Activated naive CD8-positive, alpha-beta T cell (primary cell): ENCODE results near the gene YWHAQ.
A peak's percentile ranks its signal among the peaks of the same experiment; 100 is the strongest.

Experiments used
- H3K27ac Mint-ChIP-seq: one replicate; pipeline ENCODE4 v1.8.0; 2021; ENCODE audit warnings: mixed read lengths
- H3K27me3 Mint-ChIP-seq: one replicate; pipeline ENCODE4 v1.8.0; 2021; ENCODE audit warnings: mixed read lengths
- H3K36me3 Mint-ChIP-seq: one replicate; pipeline ENCODE4 v1.8.0; 2021; ENCODE audit warnings: mixed read lengths
- H3K4me1 Mint-ChIP-seq: one replicate; pipeline ENCODE4 v1.8.0; 2021; ENCODE audit warnings: low read depth, mixed read lengths
- H3K4me3 Mint-ChIP-seq: one replicate; pipeline ENCODE4 v1.8.0; 2021; ENCODE audit warnings: mild to moderate bottlenecking, mixed read lengths
- H3K9me3 Mint-ChIP-seq: one replicate; pipeline ENCODE4 v1.8.0; 2021; ENCODE audit warnings: low read depth, mixed read lengths

YWHAQ gene

GRCh38 chr2:9660781-9661180 lies 30.0 kb upstream of the YWHAQ start:
- no peaks in the 10 kb centered on the region for H3K36me3 Mint-ChIP-seq

GRCh38 chr2:9660154-9660553 lies 29.4 kb upstream of the YWHAQ start:
- Mint-ChIP-seq H3K36me3 (no peaks in the 10 kb centered on the region), H3K4me3 (no peak overlapping the region), H3K27me3 (peaks cover 2% of the 10 kb centered on the region)

More at GRCh38 chr2:9660781-9661180, 30.0 kb upstream of the YWHAQ start:
- Mint-ChIP-seq H3K4me1 (peaks cover 11% of the 10 kb centered on the region), H3K9me3 (no peaks in the 10 kb centered on the region), H3K27ac (no peak overlapping the region), H3K27me3 (peaks cover 2% of the 10 kb centered on the region), H3K4me3 (no peak overlapping the region)

GRCh38 chr2:9658972-9659371 lies 28.2 kb upstream of the YWHAQ start:
- peaks cover 20% of the 10 kb centered on the region for H3K4me1 Mint-ChIP-seq
- no peak overlapping the region for H3K4me3 Mint-ChIP-seq
- H3K27me3 Mint-ChIP-seq = no peaks in the 10 kb centered on the region
- no peaks in the 10 kb centered on the region for H3K9me3 Mint-ChIP-seq
- H3K36me3 Mint-ChIP-seq = no peaks in the 10 kb centered on the region
- H3K27ac Mint-ChIP-seq = no peak overlapping the region

More at GRCh38 chr2:9660154-9660553, 29.4 kb upstream of the YWHAQ start:
- H3K9me3 Mint-ChIP-seq = no peaks in the 10 kb centered on the region
- H3K4me1 Mint-ChIP-seq = peaks cover 16% of the 10 kb centered on the region
- no peak overlapping the region for H3K27ac Mint-ChIP-seq

GRCh38 chr2:9657731-9658130 lies 26.9 kb upstream of the YWHAQ start:
- no peaks in the 10 kb centered on the region for H3K27me3 Mint-ChIP-seq
- no peak overlapping the region for H3K27ac Mint-ChIP-seq
- H3K4me3 Mint-ChIP-seq = no peak overlapping the region
- H3K4me1 Mint-ChIP-seq = peaks cover 15% of the 10 kb centered on the region
- H3K36me3 Mint-ChIP-seq = no peaks in the 10 kb centered on the region
- no peaks in the 10 kb centered on the region for H3K9me3 Mint-ChIP-seq

DNA sequence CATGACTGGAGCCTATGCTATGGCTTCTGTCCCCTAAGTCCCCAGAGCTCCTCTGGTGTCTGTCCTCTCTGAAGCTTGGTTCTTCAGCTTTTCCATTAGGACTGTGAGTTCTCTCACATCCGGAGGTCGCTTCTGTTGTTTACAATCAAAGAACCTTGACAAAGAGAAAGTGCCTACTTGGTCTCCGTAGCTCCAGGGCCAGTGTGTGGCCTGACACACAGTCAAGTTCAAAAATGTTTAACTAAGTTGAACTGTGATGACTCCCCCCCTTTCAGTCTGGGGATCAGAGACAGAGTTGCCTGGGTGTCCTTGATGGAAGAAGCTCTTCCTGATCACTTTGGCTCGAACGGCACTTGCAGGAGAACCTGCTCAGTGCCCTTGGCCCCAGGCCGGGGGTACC lies 26.3 kb upstream of the YWHAQ start:
- Mint-ChIP-seq H3K27ac (no peak overlapping the region), H3K4me1 (peaks cover 15% of the 10 kb centered on the region), H3K27me3 (no peaks in the 10 kb centered on the region), H3K4me3 (no peak overlapping the region), H3K36me3 (no peaks in the 10 kb centered on the region), H3K9me3 (no peaks in the 10 kb centered on the region)

DNA sequence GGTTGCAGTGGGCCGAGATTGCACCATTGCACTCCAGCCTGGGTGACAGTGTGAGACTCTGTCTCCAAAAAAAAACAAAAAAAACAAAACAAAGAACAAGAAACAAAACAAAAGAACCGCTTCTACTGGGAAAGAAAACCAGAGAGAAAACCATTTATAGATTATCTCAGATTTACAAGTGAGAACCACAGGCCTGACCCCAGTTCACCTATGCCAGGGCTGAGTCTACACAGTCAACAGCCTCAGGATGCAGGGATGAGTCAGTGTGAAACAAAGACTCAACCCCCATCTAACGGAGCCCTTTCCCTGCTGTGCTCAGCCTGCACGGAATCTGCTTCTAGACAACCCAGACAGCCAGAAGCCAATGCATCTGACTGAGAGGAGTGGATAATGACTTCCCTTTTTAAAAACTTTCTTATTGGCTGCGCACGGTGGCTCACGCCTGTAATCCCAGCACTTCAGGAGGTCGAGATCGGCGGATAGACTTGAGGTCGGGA lies 25.5 kb upstream of the YWHAQ start:
- Mint-ChIP-seq H3K4me3 (no peak overlapping the region), H3K4me1 (peaks cover 15% of the 10 kb centered on the region), H3K9me3 (peaks cover 3% of the 10 kb centered on the region), H3K27ac (peak overlapping the region; percentile 82), H3K27me3 (no peaks in the 10 kb centered on the region), H3K36me3 (no peaks in the 10 kb centered on the region)

DNA sequence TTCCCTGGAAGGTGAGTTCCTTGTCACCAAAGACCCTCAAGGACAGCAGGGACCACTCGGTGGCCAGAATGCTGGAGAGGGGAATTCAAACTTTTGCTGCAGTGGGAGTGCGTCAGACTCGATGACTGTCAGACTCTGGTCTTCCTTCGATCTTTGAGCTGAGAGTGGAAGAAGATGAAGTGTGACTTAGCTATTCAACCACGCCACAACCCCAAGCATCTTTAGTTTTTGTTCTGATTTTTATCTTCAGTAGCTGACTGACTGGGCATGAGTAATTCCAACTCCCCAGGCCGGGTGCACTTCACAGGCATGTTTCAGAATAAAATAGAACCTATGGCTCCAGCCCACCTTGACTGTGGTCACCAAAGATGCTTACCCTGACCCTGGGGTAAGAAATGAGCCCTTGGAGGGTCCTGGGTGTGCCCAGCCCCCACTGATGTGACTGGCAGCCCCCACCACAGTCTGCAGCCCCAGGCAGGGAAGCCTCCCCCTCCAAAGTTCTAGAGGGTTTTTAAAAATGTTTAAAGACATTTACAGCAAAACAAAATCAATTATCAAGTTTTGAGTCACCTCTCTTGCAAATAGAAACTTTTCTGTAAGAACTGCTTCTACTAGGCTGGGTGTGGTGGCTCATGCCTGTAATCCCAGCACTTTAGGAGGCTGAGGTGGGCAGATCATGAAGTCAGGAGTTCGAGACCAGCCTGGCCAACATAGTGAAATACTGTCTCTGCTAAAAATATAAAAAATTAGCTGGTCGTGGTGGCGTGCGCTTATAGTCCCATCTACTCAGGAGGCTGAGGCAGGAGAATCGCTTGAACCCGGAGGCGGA lies 24.9 kb upstream of the YWHAQ start:
- H3K9me3 Mint-ChIP-seq = peaks cover 3% of the 10 kb centered on the region
- peaks cover 3% of the 10 kb centered on the region for H3K36me3 Mint-ChIP-seq
- no peak overlapping the region for H3K4me3 Mint-ChIP-seq
- H3K27me3 Mint-ChIP-seq = no peaks in the 10 kb centered on the region
- H3K4me1 Mint-ChIP-seq = peaks cover 15% of the 10 kb centered on the region
- peak overlapping the region; percentile 82 for H3K27ac Mint-ChIP-seq

GRCh38 chr2:9654452-9655100 lies 23.8 kb upstream of the YWHAQ start:
- H3K36me3 Mint-ChIP-seq = peaks cover 3% of the 10 kb centered on the region
- peaks cover 3% of the 10 kb centered on the region for H3K9me3 Mint-ChIP-seq
- no peak overlapping the region for H3K4me3 Mint-ChIP-seq
- no peak overlapping the region for H3K27ac Mint-ChIP-seq
- H3K27me3 Mint-ChIP-seq = no peaks in the 10 kb centered on the region
- peaks cover 15% of the 10 kb centered on the region for H3K4me1 Mint-ChIP-seq

DNA sequence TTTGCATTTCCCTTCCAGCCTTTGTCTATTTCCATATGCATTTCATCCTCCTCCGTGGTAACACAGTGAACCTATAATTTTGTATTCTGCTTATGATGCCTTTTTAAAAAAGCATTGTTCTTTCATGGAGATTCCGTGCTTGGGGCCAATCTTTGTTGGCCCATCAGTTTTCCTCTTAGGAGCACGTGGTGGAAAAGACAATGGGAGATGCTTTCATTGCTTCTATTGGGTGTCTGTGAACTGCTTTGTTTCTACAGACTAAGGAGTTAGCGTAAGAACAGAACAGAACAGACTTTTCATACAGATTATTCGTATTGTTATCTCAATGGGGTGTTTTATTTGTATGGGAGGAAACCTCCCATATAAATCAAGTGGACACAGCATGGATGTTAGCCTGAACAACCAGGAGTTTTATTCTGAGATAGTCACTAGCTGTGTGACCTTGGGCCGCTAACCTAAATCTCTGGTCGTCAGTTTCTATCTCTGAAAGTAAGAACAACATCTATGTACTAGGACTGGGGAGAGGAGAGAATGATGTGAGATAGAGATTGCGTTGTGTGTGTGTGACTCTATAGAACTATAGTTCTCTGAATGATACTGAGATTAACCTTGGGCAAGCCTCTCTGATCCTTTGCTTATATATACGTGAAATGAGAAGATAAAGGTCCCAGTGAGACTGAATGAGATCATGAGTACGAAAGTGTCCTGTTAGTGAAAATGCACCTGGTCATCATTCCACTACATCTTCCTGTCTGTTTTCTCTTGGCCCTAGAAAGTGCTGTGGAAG lies 22.9 kb upstream of the YWHAQ start:
- Mint-ChIP-seq H3K36me3 (peaks cover 3% of the 10 kb centered on the region), H3K9me3 (peaks cover 3% of the 10 kb centered on the region), H3K4me1 (peaks cover 15% of the 10 kb centered on the region), H3K27me3 (no peaks in the 10 kb centered on the region), H3K27ac (no peak overlapping the region), H3K4me3 (no peak overlapping the region)

DNA sequence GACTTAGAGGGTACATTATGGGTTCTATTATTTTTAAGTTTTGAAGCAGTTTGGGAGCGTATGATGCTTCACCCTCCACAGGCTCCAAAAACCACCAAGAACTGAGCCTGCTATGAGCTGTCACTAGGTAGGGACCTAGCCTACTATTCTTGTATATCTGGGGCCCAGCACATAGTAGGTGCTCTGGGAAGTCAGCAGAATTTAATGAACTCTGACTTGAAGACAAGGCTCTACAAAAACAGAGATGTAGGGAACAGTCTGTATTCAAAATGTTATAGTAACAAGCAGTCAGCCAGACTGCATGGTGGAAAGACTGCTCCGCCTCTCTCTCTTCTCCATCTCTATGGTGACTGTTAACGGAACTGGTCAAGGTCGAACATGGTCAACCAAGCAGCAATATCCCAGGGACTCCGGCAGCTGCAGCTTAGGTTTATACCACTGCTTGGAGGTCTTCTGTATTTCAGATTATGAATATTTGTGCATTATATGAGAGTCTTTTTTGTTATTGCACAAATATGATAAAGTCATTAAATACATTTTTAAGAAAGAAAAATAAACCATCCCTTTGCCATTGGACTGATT lies 22.2 kb upstream of the YWHAQ start:
- Mint-ChIP-seq H3K27ac (no peak overlapping the region), H3K27me3 (no peaks in the 10 kb centered on the region), H3K4me1 (peaks cover 15% of the 10 kb centered on the region), H3K9me3 (peaks cover 3% of the 10 kb centered on the region), H3K36me3 (peaks cover 3% of the 10 kb centered on the region), H3K4me3 (no peak overlapping the region)

- no peak overlapping the region for H3K27ac Mint-ChIP-seq
- peaks cover 3% of the 10 kb centered on the region for H3K36me3 Mint-ChIP-seq
These were observed 21.5 kb upstream of the YWHAQ start for GRCh38 chr2:9652267-9652666.

GRCh38 chr2:9650119-9650821 lies 19.5 kb upstream of the YWHAQ start:
- no peak overlapping the region for H3K4me3 Mint-ChIP-seq
- H3K36me3 Mint-ChIP-seq = peaks cover 3% of the 10 kb centered on the region
- no peak overlapping the region for H3K27ac Mint-ChIP-seq
- peaks cover 3% of the 10 kb centered on the region for H3K9me3 Mint-ChIP-seq
- H3K27me3 Mint-ChIP-seq = no peaks in the 10 kb centered on the region
- H3K4me1 Mint-ChIP-seq = peaks cover 5% of the 10 kb centered on the region

More at GRCh38 chr2:9652267-9652666, 21.5 kb upstream of the YWHAQ start:
- Mint-ChIP-seq H3K4me1 (peaks cover 15% of the 10 kb centered on the region), H3K9me3 (peaks cover 3% of the 10 kb centered on the region), H3K4me3 (no peak overlapping the region), H3K27me3 (no peaks in the 10 kb centered on the region)

DNA sequence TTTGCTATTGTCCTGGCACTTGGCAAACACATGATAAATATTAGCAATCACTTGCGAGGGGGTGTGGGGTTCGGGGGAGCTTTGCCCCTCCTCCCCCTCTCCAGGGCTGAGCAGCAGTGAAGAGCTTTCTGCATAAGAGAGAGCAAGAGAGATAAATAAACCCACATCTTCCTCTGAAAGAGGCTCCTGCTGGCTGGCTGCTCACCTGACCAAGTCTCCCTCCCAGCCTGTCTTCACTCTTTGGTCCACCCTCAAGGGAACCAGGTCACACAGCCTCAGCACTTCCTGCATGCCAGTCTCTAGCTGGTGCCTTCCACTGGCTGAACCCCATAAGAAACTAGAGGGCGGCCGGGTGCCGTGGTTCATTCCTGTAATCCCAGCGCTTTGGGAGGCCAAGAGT lies 18.5 kb upstream of the YWHAQ start:
- no peak overlapping the region for H3K4me3 Mint-ChIP-seq
- H3K27me3 Mint-ChIP-seq = no peaks in the 10 kb centered on the region
- no peaks in the 10 kb centered on the region for H3K4me1 Mint-ChIP-seq
- no peak overlapping the region for H3K27ac Mint-ChIP-seq
- H3K9me3 Mint-ChIP-seq = peaks cover 3% of the 10 kb centered on the region
- peaks cover 3% of the 10 kb centered on the region for H3K36me3 Mint-ChIP-seq

DNA sequence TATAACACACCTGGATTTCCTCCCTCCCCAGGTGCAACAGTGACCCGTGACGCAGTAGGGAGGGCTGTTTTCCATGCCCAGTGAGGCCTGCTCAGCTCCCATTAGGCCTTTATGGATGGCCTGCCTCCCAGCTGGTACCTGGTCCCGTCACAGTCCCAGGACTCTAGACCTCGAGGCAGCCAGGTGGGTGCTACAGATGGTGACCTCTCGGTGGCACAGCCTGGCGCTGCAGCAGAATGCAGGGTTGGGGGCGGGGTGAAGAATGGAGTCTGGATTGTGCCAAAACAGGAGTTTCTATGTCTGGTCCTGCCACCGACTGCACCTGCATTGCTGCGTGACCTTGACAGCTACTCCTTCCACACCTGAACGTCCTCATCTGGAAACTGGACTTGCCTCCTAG lies 18.0 kb upstream of the YWHAQ start:
- H3K27ac Mint-ChIP-seq = no peak overlapping the region
- no peak overlapping the region for H3K4me3 Mint-ChIP-seq
- no peaks in the 10 kb centered on the region for H3K27me3 Mint-ChIP-seq
- H3K4me1 Mint-ChIP-seq = no peaks in the 10 kb centered on the region
- H3K9me3 Mint-ChIP-seq = peaks cover 3% of the 10 kb centered on the region
- H3K36me3 Mint-ChIP-seq = peaks cover 3% of the 10 kb centered on the region
